H9 (cell line): ENCODE measurements around the gene RIT2. TPM values are rescaled to one million over a fixed set of nuclear protein-coding genes. Genes with fewer than 3 reads are reported as not detected.

Experiments used
- DNase-seq: peaks from one replicate; pipeline ENCODE4 v3.0.0-alpha.2; 2017
- H2AFZ ChIP-seq: one replicate; pipeline ENCODE4 v1.6.1; 2013; ENCODE audit warnings: mild to moderate bottlenecking, low read length, control low read depth, moderate library complexity
- H2AK5ac ChIP-seq: 2 replicates; pipeline ENCODE4 v1.6.1; 2013; ENCODE audit warnings: low read length, control low read depth, mixed read lengths; ENCODE audit not compliant: insufficient read length
- H2BK120ac ChIP-seq: one replicate; pipeline ENCODE4 v1.6.1; 2013; ENCODE audit warnings: low read depth, mild to moderate bottlenecking, low read length, control low read depth, inconsistent platforms; ENCODE audit not compliant: poor library complexity, severe bottlenecking
- H2BK12ac ChIP-seq: 2 replicates; pipeline ENCODE4 v1.6.1; 2013; ENCODE audit warnings: low read length, control low read depth, mixed read lengths, low read depth; ENCODE audit not compliant: insufficient read length
- H2BK15ac ChIP-seq: 2 replicates; pipeline ENCODE4 v1.6.1; 2013; ENCODE audit warnings: low read depth, low read length, control low read depth
- H2BK20ac ChIP-seq: one replicate; pipeline ENCODE4 v1.6.1; 2013; ENCODE audit warnings: low read depth, mild to moderate bottlenecking, low read length, control low read depth, inconsistent platforms; ENCODE audit not compliant: poor library complexity, severe bottlenecking
- H2BK5ac ChIP-seq: 2 replicates; pipeline ENCODE4 v1.6.1; 2013; ENCODE audit warnings: low read length, control low read depth, mixed read lengths; ENCODE audit not compliant: insufficient read length
- H3K14ac ChIP-seq: 2 replicates; pipeline ENCODE4 v1.6.1; 2013; ENCODE audit warnings: low read length, control low read depth; ENCODE audit not compliant: insufficient read depth
- H3K18ac ChIP-seq: 2 replicates; pipeline ENCODE4 v1.6.1; 2013; ENCODE audit warnings: low read depth, mild to moderate bottlenecking, mixed read lengths, low read length, control low read depth; ENCODE audit not compliant: insufficient read length
- H3K23ac ChIP-seq: 2 replicates; pipeline ENCODE4 v1.6.1; 2013; ENCODE audit warnings: low read length, control low read depth, mixed read lengths, low read depth; ENCODE audit not compliant: insufficient read length
- H3K23me2 ChIP-seq: 2 replicates; pipeline ENCODE4 v1.6.1; 2013; ENCODE audit warnings: low read depth, mild to moderate bottlenecking, mixed read lengths, low read length, control low read depth; ENCODE audit not compliant: insufficient read length, poor library complexity, severe bottlenecking
- H3K27ac ChIP-seq: 2 replicates; pipeline ENCODE4 v1.5.1; 2013; ENCODE audit warnings: low read length, control low read depth, mixed read lengths, low read depth; ENCODE audit not compliant: insufficient read length
- H3K27me3 ChIP-seq: 2 replicates; pipeline ENCODE4 v1.6.1; 2013; ENCODE audit warnings: low read length, control low read depth, inconsistent platforms; ENCODE audit not compliant: insufficient read depth
- H3K4ac ChIP-seq: 2 replicates; pipeline ENCODE4 v1.6.1; 2013; ENCODE audit warnings: low read depth, mild to moderate bottlenecking, control low read depth, inconsistent platforms, low read length, moderate library complexity
- H3K4me1 ChIP-seq: 2 replicates; pipeline ENCODE4 v1.6.1; 2013; ENCODE audit warnings: low read length, control low read depth, inconsistent platforms; ENCODE audit not compliant: insufficient read depth
- H3K4me2 ChIP-seq: 2 replicates; pipeline ENCODE4 v1.6.1; 2013; ENCODE audit warnings: low read length, control low read depth, mixed read lengths; ENCODE audit not compliant: insufficient read length, insufficient read depth
- H3K56ac ChIP-seq: 2 replicates; pipeline ENCODE4 v1.6.1; 2013; ENCODE audit warnings: low read depth, mild to moderate bottlenecking, mixed read lengths, low read length, control low read depth; ENCODE audit not compliant: insufficient read length
- H3K79me1 ChIP-seq: 2 replicates; pipeline ENCODE4 v1.6.1; 2013; ENCODE audit warnings: low read depth, mild to moderate bottlenecking, moderate library complexity, low read length, control low read depth, inconsistent platforms; ENCODE audit not compliant: insufficient read depth, poor library complexity, severe bottlenecking
- H3K79me2 ChIP-seq: 2 replicates; pipeline ENCODE4 v1.6.1; 2013; ENCODE audit warnings: low read length, control low read depth, inconsistent platforms; ENCODE audit not compliant: insufficient read depth
- H3K9ac ChIP-seq: 2 replicates; pipeline ENCODE4 v1.6.1; 2013; ENCODE audit warnings: low read length, control low read depth, mixed read lengths; ENCODE audit not compliant: insufficient read length; ENCODE audit errors: extremely low read depth
- H3K9me3 ChIP-seq: one replicate; pipeline ENCODE4 v1.6.1; 2013; ENCODE audit warnings: low read depth, low read length, inconsistent platforms; ENCODE audit not compliant: control insufficient read depth
- H3T11ph ChIP-seq: one replicate; pipeline ENCODE4 v1.6.1; 2013; ENCODE audit warnings: mild to moderate bottlenecking, low read length, control low read depth, inconsistent platforms
- H4K20me1 ChIP-seq: one replicate; pipeline ENCODE4 v1.6.1; 2013; ENCODE audit not compliant: control insufficient read depth, insufficient read length, insufficient read depth
- H4K5ac ChIP-seq: 2 replicates; pipeline ENCODE4 v1.6.1; 2013; ENCODE audit warnings: low read depth, mild to moderate bottlenecking, mixed read lengths, low read length, control low read depth; ENCODE audit not compliant: insufficient read length
- H4K8ac ChIP-seq: replicated peaks from 2 replicates; pipeline ENCODE4 v1.6.1; 2013; ENCODE audit warnings: low read length, control low read depth, mixed read lengths, low read depth; ENCODE audit not compliant: insufficient read length
- H4K91ac ChIP-seq: 2 replicates; pipeline ENCODE4 v1.6.1; 2013; ENCODE audit warnings: low read depth, mild to moderate bottlenecking, moderate library complexity, mixed read lengths, low read length, control low read depth; ENCODE audit not compliant: insufficient read length
- H3K27ac Mint-ChIP-seq, 3 experiments: 2 replicates in 2 of 3; 3 replicates in 1 of 3; pipeline ENCODE4 v1.8.0; 2020 to 2021; ENCODE audit warnings: mixed read lengths in 3 of 3, mild to moderate bottlenecking in 1 of 3, moderate library complexity in 1 of 3
- H3K27me3 Mint-ChIP-seq: 2 replicates; pipeline ENCODE4 v1.8.0; 2021; ENCODE audit warnings: low read depth, mild to moderate bottlenecking, moderate library complexity, mixed read lengths
- H3K36me3 Mint-ChIP-seq, 3 experiments: 2 replicates in 2 of 3; 3 replicates in 1 of 3; pipeline ENCODE4 v1.8.0; 2020 to 2021; ENCODE audit warnings: low read depth in 3 of 3, mixed read lengths in 3 of 3; ENCODE audit not compliant: insufficient read depth in 1 of 3
- H3K4me1 Mint-ChIP-seq, 2 experiments: 2 replicates each; pipeline ENCODE4 v1.8.0; 2020; ENCODE audit warnings: mixed read lengths in 2 of 2
- H3K4me3 Mint-ChIP-seq, 2 experiments: 2 replicates in 1 of 2; 3 replicates in 1 of 2; pipeline ENCODE4 v1.8.0; 2020 to 2021; ENCODE audit warnings: mild to moderate bottlenecking in 2 of 2, mixed read lengths in 2 of 2, moderate library complexity in 1 of 2
- H3K9me3 Mint-ChIP-seq, 2 experiments: 2 replicates in 1 of 2; 3 replicates in 1 of 2; pipeline ENCODE4 v1.8.0; 2020; ENCODE audit warnings: mild to moderate bottlenecking in 2 of 2, mixed read lengths in 2 of 2, moderate library complexity in 1 of 2
- WGBS: extraction: QIAGEN DNeasy Blood & Tissue Kit; methylation state at CpG from one replicate; pipeline ENCODE4 v1.1.7; 2013; ENCODE audit warnings: missing lambda C conversion rate, low lambda C conversion rate, mixed read lengths; ENCODE audit not compliant: insufficient read length; ENCODE audit errors: extremely low coverage; 5-methylcytosine and 5-hydroxymethylcytosine counted together
- total RNA-seq: library from RNA; stranded (reverse); gene quantifications from 2 replicates; pipeline ENCODE4 v1.2.1, GENCODE V29; 2021
- TF ChIP-seq, protein P1 (sequence below): fragments of 200-600 bp; sonication (generic); conservative IDR thresholded peaks from 3 replicates; pipeline ENCODE4 v1.8.0; 2021; ENCODE audit warnings: antibody characterized with exemption, mild to moderate bottlenecking

The RIT2 gene
- total RNA-seq, 1 experiment from 2014 or later = 1.2 TPM

DNA sequence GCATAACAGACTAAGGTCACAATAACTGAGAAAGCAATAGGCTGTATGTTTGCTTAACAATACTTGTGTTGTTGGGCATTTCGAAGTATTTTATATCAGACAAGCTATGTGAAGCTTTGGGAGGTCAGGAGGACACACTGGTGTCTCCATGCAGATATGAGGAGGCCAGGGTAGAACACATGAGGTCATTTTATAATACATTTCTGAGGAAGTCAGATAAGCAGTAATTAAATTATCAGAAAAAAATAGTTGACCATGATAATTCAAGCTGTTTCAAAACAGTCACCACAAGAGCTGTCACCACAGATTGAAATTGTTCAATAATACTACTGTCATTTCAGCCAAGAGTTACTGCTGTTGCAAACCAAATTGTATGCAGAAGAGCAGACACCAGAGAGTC is 160.6 kb downstream of the RIT2 start:
- H2BK5ac ChIP-seq = no peak overlapping the region
- no peak overlapping the region for H3K4me3 Mint-ChIP-seq
- H3K4me1 ChIP-seq = no peaks in the 10 kb centered on the region
- H4K20me1 ChIP-seq = no peaks in the 10 kb centered on the region
- H3K18ac ChIP-seq = no peak overlapping the region
- no peak overlapping the region for H2AFZ ChIP-seq
- H3K23me2 ChIP-seq = no peaks in the 10 kb centered on the region
- H3K9me3 ChIP-seq = no peaks in the 10 kb centered on the region
- no peak overlapping the region for H4K5ac ChIP-seq
- no peak overlapping the region for H3K4ac ChIP-seq
- H3K36me3 Mint-ChIP-seq = no peaks in the 10 kb centered on the region
- H3K27ac ChIP-seq = no peak overlapping the region
- H2BK120ac ChIP-seq = no peak overlapping the region
- H3K4me1 Mint-ChIP-seq = peaks cover 0 to 7% of the 10 kb centered on the region in 2 experiments; a peak in 1 of 4 replicates
- H4K91ac ChIP-seq = no peak overlapping the region
- no peak overlapping the region for H2BK12ac ChIP-seq
- H3K14ac ChIP-seq = no peak overlapping the region
- DNase-seq = no peak
- TF ChIP-seq, protein P1, sequence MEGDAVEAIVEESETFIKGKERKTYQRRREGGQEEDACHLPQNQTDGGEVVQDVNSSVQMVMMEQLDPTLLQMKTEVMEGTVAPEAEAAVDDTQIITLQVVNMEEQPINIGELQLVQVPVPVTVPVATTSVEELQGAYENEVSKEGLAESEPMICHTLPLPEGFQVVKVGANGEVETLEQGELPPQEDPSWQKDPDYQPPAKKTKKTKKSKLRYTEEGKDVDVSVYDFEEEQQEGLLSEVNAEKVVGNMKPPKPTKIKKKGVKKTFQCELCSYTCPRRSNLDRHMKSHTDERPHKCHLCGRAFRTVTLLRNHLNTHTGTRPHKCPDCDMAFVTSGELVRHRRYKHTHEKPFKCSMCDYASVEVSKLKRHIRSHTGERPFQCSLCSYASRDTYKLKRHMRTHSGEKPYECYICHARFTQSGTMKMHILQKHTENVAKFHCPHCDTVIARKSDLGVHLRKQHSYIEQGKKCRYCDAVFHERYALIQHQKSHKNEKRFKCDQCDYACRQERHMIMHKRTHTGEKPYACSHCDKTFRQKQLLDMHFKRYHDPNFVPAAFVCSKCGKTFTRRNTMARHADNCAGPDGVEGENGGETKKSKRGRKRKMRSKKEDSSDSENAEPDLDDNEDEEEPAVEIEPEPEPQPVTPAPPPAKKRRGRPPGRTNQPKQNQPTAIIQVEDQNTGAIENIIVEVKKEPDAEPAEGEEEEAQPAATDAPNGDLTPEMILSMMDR = no peak
- no peak overlapping the region for H3K27ac Mint-ChIP-seq
- H3K79me1 ChIP-seq = no peaks in the 10 kb centered on the region
- H2AK5ac ChIP-seq = no peak overlapping the region
- H2BK20ac ChIP-seq = no peak overlapping the region
- H3K4me2 ChIP-seq = no peak overlapping the region
- H3K23ac ChIP-seq = no peak overlapping the region
- no peaks in the 10 kb centered on the region for H3K27me3 ChIP-seq
- H2BK15ac ChIP-seq = no peak overlapping the region
- H3K9me3 Mint-ChIP-seq = peaks cover 0 to 4% of the 10 kb centered on the region in 2 experiments; a peak in 2 of 5 replicates
- no peak overlapping the region for H4K8ac ChIP-seq
- no CpG with 5 or more reads among the region's 1 CpG for WGBS
- H3T11ph ChIP-seq = no peak overlapping the region
- H3K79me2 ChIP-seq = no peaks in the 10 kb centered on the region
- no peak overlapping the region for H3K9ac ChIP-seq
- H3K56ac ChIP-seq = no peak overlapping the region
- H3K27me3 Mint-ChIP-seq = no peaks in the 10 kb centered on the region
